Measurements from ENCODE around the gene FASTKD3.
"Not testable (repeated sequence)": the region's sequence is repeated elsewhere in the genome, so short reads cannot be mapped to it uniquely, and the experiment has no call there.

FASTKD3 gene

GRCh38 chr5:7868773-7869473 lies at the start of gene FASTKD3, which contains the start of gene MTRR:
Gene FASTKD3 (minus strand): TSS chr5:7869031. CDS start chr5:7868083, 948 bp downstream.
Gene MTRR (plus strand): TSS chr5:7869148. CDS start chr5:7870795, 1,647 bp downstream.
- Histone ChIP-seq H3K4me1 (ENCODE audit: control insufficient read depth in 2 of 2, insufficient read depth in 2 of 2, low read length in 2 of 2) (peaks cover 9 to 30% of the 10 kb centered on the region in 2 donors), H3K4me3 (ENCODE audit: low read length in 2 of 2) (peak within 1 kb of the TSS; percentile 92 to 93), H3K9me3 (ENCODE audit: control insufficient read depth in 2 of 2, low read length in 2 of 2) (no peaks in the 10 kb centered on the region), H3K36me3 (ENCODE audit: control insufficient read depth in 2 of 2, insufficient read depth in 2 of 2, low read length in 2 of 2) (peaks cover 5 to 8% of the 10 kb centered on the region in 2 donors), H3K27ac (ENCODE audit: low read depth in 2 of 2, low read length in 2 of 2) (peak within 1 kb of the TSS; percentile 68 to 81), H3K9ac (ENCODE audit: low read depth in 1 of 2, low read length in 2 of 2) (peak within 1 kb of the TSS; percentile 78 to 87), H3K27me3 (ENCODE audit: control insufficient read depth in 2 of 2, insufficient read depth in 2 of 2, low read length in 2 of 2) (no peaks in the 10 kb centered on the region)

GRCh38 chr5:7917130-7918123 lies 48.6 kb upstream of the FASTKD3 start:
- Histone ChIP-seq H3K4me1 (ENCODE audit: control insufficient read depth in 2 of 2, insufficient read depth in 2 of 2, low read length in 2 of 2) (no peaks in the 10 kb centered on the region), H3K27me3 (ENCODE audit: control insufficient read depth in 2 of 2, insufficient read depth in 2 of 2, low read length in 2 of 2) (no peaks in the 10 kb centered on the region), H3K4me3 (ENCODE audit: low read length in 2 of 2) (no peak overlapping the region), H3K9me3 (ENCODE audit: control insufficient read depth in 2 of 2, low read length in 2 of 2) (no peaks in the 10 kb centered on the region), H3K27ac (ENCODE audit: low read depth in 2 of 2, low read length in 2 of 2) (no peak overlapping the region), H3K36me3 (ENCODE audit: control insufficient read depth in 2 of 2, insufficient read depth in 2 of 2, low read length in 2 of 2) (no peaks in the 10 kb centered on the region), H3K9ac (ENCODE audit: low read depth in 1 of 2, low read length in 2 of 2) (no peak overlapping the region)

- no peaks in the 10 kb centered on the region for H3K4me1 ChIP-seq (ENCODE audit: control insufficient read depth in 2 of 2, insufficient read depth in 2 of 2, low read length in 2 of 2)
- H3K9ac ChIP-seq (ENCODE audit: low read depth in 1 of 2, low read length in 2 of 2): no peak overlapping the region
- no peak overlapping the region for H3K4me3 ChIP-seq (ENCODE audit: low read length in 2 of 2)
- no peaks in the 10 kb centered on the region for H3K9me3 ChIP-seq (ENCODE audit: control insufficient read depth in 2 of 2, low read length in 2 of 2)
- H3K36me3 ChIP-seq (ENCODE audit: control insufficient read depth in 2 of 2, insufficient read depth in 2 of 2, low read length in 2 of 2): no peaks in the 10 kb centered on the region
- no peaks in the 10 kb centered on the region for H3K27me3 ChIP-seq (ENCODE audit: control insufficient read depth in 2 of 2, insufficient read depth in 2 of 2, low read length in 2 of 2)
- no peak overlapping the region for H3K27ac ChIP-seq (ENCODE audit: low read depth in 2 of 2, low read length in 2 of 2)
Observed at GRCh38 chr5:7916171-7916804, 47.5 kb upstream of the FASTKD3 start.

GRCh38 chr5:7911429-7911771 lies 42.6 kb upstream of the FASTKD3 start:
- H3K9me3 ChIP-seq (ENCODE audit: control insufficient read depth in 2 of 2, low read length in 2 of 2); H3K4me1 ChIP-seq (ENCODE audit: control insufficient read depth in 2 of 2, insufficient read depth in 2 of 2, low read length in 2 of 2); H3K27me3 ChIP-seq (ENCODE audit: control insufficient read depth in 2 of 2, insufficient read depth in 2 of 2, low read length in 2 of 2); H3K27ac ChIP-seq (ENCODE audit: low read depth in 2 of 2, low read length in 2 of 2); H3K4me3 ChIP-seq (ENCODE audit: low read length in 2 of 2); H3K36me3 ChIP-seq (ENCODE audit: control insufficient read depth in 2 of 2, insufficient read depth in 2 of 2, low read length in 2 of 2); H3K9ac ChIP-seq (ENCODE audit: low read depth in 1 of 2, low read length in 2 of 2): not testable (repeated sequence)

- Histone ChIP-seq H3K27me3 (ENCODE audit: control insufficient read depth in 2 of 2, insufficient read depth in 2 of 2, low read length in 2 of 2) (no peaks in the 10 kb centered on the region), H3K27ac (ENCODE audit: low read depth in 2 of 2, low read length in 2 of 2) (no peak overlapping the region), H3K36me3 (ENCODE audit: control insufficient read depth in 2 of 2, insufficient read depth in 2 of 2, low read length in 2 of 2) (peaks cover 7% of the 10 kb centered on the region in 2 donors), H3K9ac (ENCODE audit: low read depth in 1 of 2, low read length in 2 of 2) (no peak overlapping the region), H3K9me3 (ENCODE audit: control insufficient read depth in 2 of 2, low read length in 2 of 2) (peaks cover 4 to 7% of the 10 kb centered on the region in 2 donors), H3K4me1 (ENCODE audit: control insufficient read depth in 2 of 2, insufficient read depth in 2 of 2, low read length in 2 of 2) (no peaks in the 10 kb centered on the region), H3K4me3 (ENCODE audit: low read length in 2 of 2) (no peak overlapping the region)
Observed at GRCh38 chr5:7910738-7911428, 42.1 kb upstream of the FASTKD3 start.

GRCh38 chr5:7908317-7908716 lies 39.5 kb upstream of the FASTKD3 start:
- H3K27me3 ChIP-seq (ENCODE audit: control insufficient read depth in 2 of 2, insufficient read depth in 2 of 2, low read length in 2 of 2): no peaks in the 10 kb centered on the region
- H3K36me3 ChIP-seq (ENCODE audit: control insufficient read depth in 2 of 2, insufficient read depth in 2 of 2, low read length in 2 of 2): peaks cover 8 to 10% of the 10 kb centered on the region in 2 donors
- no peak overlapping the region for H3K27ac ChIP-seq (ENCODE audit: low read depth in 2 of 2, low read length in 2 of 2)
- no peak overlapping the region for H3K9ac ChIP-seq (ENCODE audit: low read depth in 1 of 2, low read length in 2 of 2)
- peaks cover 4 to 7% of the 10 kb centered on the region in 2 donors for H3K9me3 ChIP-seq (ENCODE audit: control insufficient read depth in 2 of 2, low read length in 2 of 2)
- H3K4me1 ChIP-seq (ENCODE audit: control insufficient read depth in 2 of 2, insufficient read depth in 2 of 2, low read length in 2 of 2): no peaks in the 10 kb centered on the region
- no peak overlapping the region for H3K4me3 ChIP-seq (ENCODE audit: low read length in 2 of 2)

GRCh38 chr5:7907612-7908011 lies 38.8 kb upstream of the FASTKD3 start:
- Histone ChIP-seq H3K9ac (ENCODE audit: low read depth in 1 of 2, low read length in 2 of 2) (no peak overlapping the region), H3K36me3 (ENCODE audit: control insufficient read depth in 2 of 2, insufficient read depth in 2 of 2, low read length in 2 of 2) (peaks cover 12 to 15% of the 10 kb centered on the region in 2 donors), H3K9me3 (ENCODE audit: control insufficient read depth in 2 of 2, low read length in 2 of 2) (peaks cover 4 to 7% of the 10 kb centered on the region in 2 donors), H3K4me1 (ENCODE audit: control insufficient read depth in 2 of 2, insufficient read depth in 2 of 2, low read length in 2 of 2) (no peaks in the 10 kb centered on the region), H3K27me3 (ENCODE audit: control insufficient read depth in 2 of 2, insufficient read depth in 2 of 2, low read length in 2 of 2) (no peaks in the 10 kb centered on the region), H3K27ac (ENCODE audit: low read depth in 2 of 2, low read length in 2 of 2) (no peak overlapping the region), H3K4me3 (ENCODE audit: low read length in 2 of 2) (no peak overlapping the region)

GRCh38 chr5:7904170-7904569 lies 35.3 kb upstream of the FASTKD3 start:
- Histone ChIP-seq H3K4me3 (ENCODE audit: low read length in 2 of 2) (no peak overlapping the region), H3K27ac (ENCODE audit: low read depth in 2 of 2, low read length in 2 of 2) (no peak overlapping the region), H3K4me1 (ENCODE audit: control insufficient read depth in 2 of 2, insufficient read depth in 2 of 2, low read length in 2 of 2) (no peaks in the 10 kb centered on the region), H3K9me3 (ENCODE audit: control insufficient read depth in 2 of 2, low read length in 2 of 2) (peaks cover 4 to 7% of the 10 kb centered on the region in 2 donors), H3K27me3 (ENCODE audit: control insufficient read depth in 2 of 2, insufficient read depth in 2 of 2, low read length in 2 of 2) (no peaks in the 10 kb centered on the region), H3K36me3 (ENCODE audit: control insufficient read depth in 2 of 2, insufficient read depth in 2 of 2, low read length in 2 of 2) (peaks cover 23 to 39% of the 10 kb centered on the region in 2 donors), H3K9ac (ENCODE audit: low read depth in 1 of 2, low read length in 2 of 2) (no peak overlapping the region)

- Histone ChIP-seq H3K36me3 (ENCODE audit: control insufficient read depth in 2 of 2, insufficient read depth in 2 of 2, low read length in 2 of 2) (peaks cover 31 to 47% of the 10 kb centered on the region in 2 donors), H3K9ac (ENCODE audit: low read depth in 1 of 2, low read length in 2 of 2) (no peak overlapping the region), H3K27me3 (ENCODE audit: control insufficient read depth in 2 of 2, insufficient read depth in 2 of 2, low read length in 2 of 2) (no peaks in the 10 kb centered on the region), H3K9me3 (ENCODE audit: control insufficient read depth in 2 of 2, low read length in 2 of 2) (peaks cover 0 to 5% of the 10 kb centered on the region in 2 donors), H3K4me3 (ENCODE audit: low read length in 2 of 2) (no peak overlapping the region), H3K27ac (ENCODE audit: low read depth in 2 of 2, low read length in 2 of 2) (no peak overlapping the region), H3K4me1 (ENCODE audit: control insufficient read depth in 2 of 2, insufficient read depth in 2 of 2, low read length in 2 of 2) (no peaks in the 10 kb centered on the region)
Observed at GRCh38 chr5:7902666-7903625, 34.1 kb upstream of the FASTKD3 start.
